Caco-2 (cell line): ENCODE data around the gene EEPD1. TPM values are rescaled to one million over a fixed set of nuclear protein-coding genes. Genes with fewer than 3 reads are reported as not detected.

Source experiments
- BruUV-seq: library from RNA; stranded (reverse); fragments of 400-500 nt; replicated peaks from 2 replicates; lab custom pipeline; 2021; lab: Mats Ljungman, UMichigan
- CTCF ChIA-PET: fragments of 300-600 bp; sonication (Branson Sonifier 250); formaldehyde crosslinking; loops from one replicate; lab custom pipeline; 2022; ENCODE audit warnings: antibody characterized with exemption; lab: Charles Lee
- POLR2A ChIA-PET: fragments of 300-600 bp; sonication (Branson Sonifier 250); formaldehyde crosslinking; loops from one replicate; lab custom pipeline; 2022; ENCODE audit warnings: antibody characterized with exemption; lab: Charles Lee
- DNase-seq, 2 experiments: peaks; one replicate each; pipeline versions ENCODE4 v3.0.0 to v3.0.0-alpha.2; 2020 to 2022
- H3K27me3 ChIP-seq: replicated peaks from 2 replicates; pipeline ENCODE4 v1.6.0; 2011; ENCODE audit warnings: low read length; ENCODE audit not compliant: control insufficient read depth, insufficient read depth
- H3K36me3 ChIP-seq: 2 replicates; pipeline ENCODE4 v1.5.1; 2011; ENCODE audit warnings: low read length; ENCODE audit not compliant: control insufficient read depth, insufficient read depth
- H3K4me1 ChIP-seq: fragments of 250-450 bp; sonication (Bioruptor Pico); 2 replicates; pipeline ENCODE4 v1.5.1; 2020; ENCODE audit warnings: mild to moderate bottlenecking
- H3K4me3 ChIP-seq: 2 replicates; pipeline ENCODE4 v1.5.1; 2011; ENCODE audit warnings: low read depth, mild to moderate bottlenecking, control low read depth, low read length
- H3K9me3 ChIP-seq: fragments of 250-450 bp; sonication (Bioruptor Pico); 2 replicates; pipeline ENCODE4 v1.5.1; 2020; ENCODE audit warnings: mild to moderate bottlenecking, moderate library complexity
- H3K27ac Mint-ChIP-seq: one replicate; pipeline ENCODE4 v1.8.0; 2022; ENCODE audit warnings: mixed read lengths; ENCODE audit not compliant: unreplicated experiment
- H3K27me3 Mint-ChIP-seq: one replicate; pipeline ENCODE4 v1.8.0; 2022; ENCODE audit warnings: mixed read lengths; ENCODE audit not compliant: insufficient read depth, unreplicated experiment
- H3K36me3 Mint-ChIP-seq: one replicate; pipeline ENCODE4 v1.8.0; 2022; ENCODE audit warnings: mild to moderate bottlenecking, mixed read lengths; ENCODE audit not compliant: insufficient read depth, unreplicated experiment
- H3K4me1 Mint-ChIP-seq: one replicate; pipeline ENCODE4 v1.8.0; 2022; ENCODE audit warnings: low read depth, mixed read lengths; ENCODE audit not compliant: unreplicated experiment
- H3K4me3 Mint-ChIP-seq: one replicate; pipeline ENCODE4 v1.8.0; 2022; ENCODE audit warnings: mild to moderate bottlenecking, moderate library complexity, mixed read lengths; ENCODE audit not compliant: unreplicated experiment
- H3K9me3 Mint-ChIP-seq: one replicate; pipeline ENCODE4 v1.8.0; 2022; ENCODE audit warnings: mixed read lengths; ENCODE audit not compliant: unreplicated experiment
- intact Hi-C: fragments of 100-400 bp; cut with micrococcal nuclease; formaldehyde crosslinking; loops from one replicate; pipeline ENCODE4 v1.10.0; 2022; ENCODE audit not compliant: unreplicated experiment
- total RNA-seq: library from RNA; stranded (reverse); gene quantifications from 2 replicates; pipeline ENCODE4 v1.2.3, GENCODE V29; 2022
- TF ChIP-seq, protein P1 (sequence below), 2 experiments: fragments of 200-600 bp in 1 of 2; IDR thresholded peaks; 1 replicate in 1 of 2; 2 replicates in 1 of 2; pipeline versions ENCODE4 v1.5.1 to v1.8.0; 2011 to 2022; ENCODE audit warnings: antibody characterized with exemption in 1 of 2, control low read depth in 1 of 2, inconsistent platforms in 1 of 2, low read depth in 1 of 2, low read length in 1 of 2, mild to moderate bottlenecking in 1 of 2, moderate library complexity in 1 of 2; ENCODE audit not compliant: insufficient read depth in 1 of 2, severe bottlenecking in 1 of 2, unreplicated experiment in 1 of 2

EEPD1 gene
- total RNA-seq, 1 experiment from 2014 or later, result 1.8 TPM

GRCh38 chr7:36203071-36203790, 50.2 kb downstream of the EEPD1 start:
- Histone ChIP-seq H3K4me3 (no peak overlapping the region), H3K4me1 (peaks cover 11% of the 10 kb centered on the region), H3K36me3 (no peaks in the 10 kb centered on the region), H3K9me3 (no peaks in the 10 kb centered on the region), H3K27me3 (no peaks in the 10 kb centered on the region)
- Mint-ChIP-seq H3K4me1 (peaks cover 15% of the 10 kb centered on the region), H3K9me3 (no peaks in the 10 kb centered on the region), H3K36me3 (no peaks in the 10 kb centered on the region), H3K27ac (no peak overlapping the region), H3K27me3 (no peaks in the 10 kb centered on the region), H3K4me3 (no peak overlapping the region)
- ChIA-PET CTCF (interaction anchor here (0.5 kb wide), 1 partner anchor 388 kb away, joined by 4 read pairs; no protein-coding TSS in a partner anchor), POLR2A (no interaction called here)
- BruUV-seq, result no TSS peak
- intact Hi-C loops, result no loop called here
- DNase-seq, result no peak
- TF ChIP-seq, protein P1, sequence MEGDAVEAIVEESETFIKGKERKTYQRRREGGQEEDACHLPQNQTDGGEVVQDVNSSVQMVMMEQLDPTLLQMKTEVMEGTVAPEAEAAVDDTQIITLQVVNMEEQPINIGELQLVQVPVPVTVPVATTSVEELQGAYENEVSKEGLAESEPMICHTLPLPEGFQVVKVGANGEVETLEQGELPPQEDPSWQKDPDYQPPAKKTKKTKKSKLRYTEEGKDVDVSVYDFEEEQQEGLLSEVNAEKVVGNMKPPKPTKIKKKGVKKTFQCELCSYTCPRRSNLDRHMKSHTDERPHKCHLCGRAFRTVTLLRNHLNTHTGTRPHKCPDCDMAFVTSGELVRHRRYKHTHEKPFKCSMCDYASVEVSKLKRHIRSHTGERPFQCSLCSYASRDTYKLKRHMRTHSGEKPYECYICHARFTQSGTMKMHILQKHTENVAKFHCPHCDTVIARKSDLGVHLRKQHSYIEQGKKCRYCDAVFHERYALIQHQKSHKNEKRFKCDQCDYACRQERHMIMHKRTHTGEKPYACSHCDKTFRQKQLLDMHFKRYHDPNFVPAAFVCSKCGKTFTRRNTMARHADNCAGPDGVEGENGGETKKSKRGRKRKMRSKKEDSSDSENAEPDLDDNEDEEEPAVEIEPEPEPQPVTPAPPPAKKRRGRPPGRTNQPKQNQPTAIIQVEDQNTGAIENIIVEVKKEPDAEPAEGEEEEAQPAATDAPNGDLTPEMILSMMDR (IDR thresholded peaks at IDR 0.05; ENCODE audit: insufficient read depth in 1 of 2, low read depth in 1 of 2, low read length in 1 of 2, severe bottlenecking in 1 of 2, unreplicated experiment in 1 of 2), result no peak

GRCh38 chr7:36204044-36204663, 51.1 kb downstream of the EEPD1 start:
- CTCF ChIA-PET, result no interaction called here
- Mint-ChIP-seq H3K27ac (no peak overlapping the region), H3K27me3 (no peaks in the 10 kb centered on the region), H3K36me3 (no peaks in the 10 kb centered on the region), H3K4me3 (no peak overlapping the region), H3K4me1 (peaks cover 19% of the 10 kb centered on the region), H3K9me3 (no peaks in the 10 kb centered on the region)
- H3K9me3 ChIP-seq, result no peaks in the 10 kb centered on the region
- no peaks in the 10 kb centered on the region for H3K27me3 ChIP-seq
- POLR2A ChIA-PET, result no interaction called here
- peaks cover 16% of the 10 kb centered on the region for H3K4me1 ChIP-seq
- DNase-seq, result no peak
- intact Hi-C loops, result no loop called here
- TF ChIP-seq, protein P1 (IDR thresholded peaks at IDR 0.05; ENCODE audit: insufficient read depth in 1 of 2, low read depth in 1 of 2, low read length in 1 of 2, severe bottlenecking in 1 of 2, unreplicated experiment in 1 of 2), result no peak
- H3K4me3 ChIP-seq, result no peak overlapping the region
- H3K36me3 ChIP-seq, result no peaks in the 10 kb centered on the region
- no TSS peak for BruUV-seq

DNA sequence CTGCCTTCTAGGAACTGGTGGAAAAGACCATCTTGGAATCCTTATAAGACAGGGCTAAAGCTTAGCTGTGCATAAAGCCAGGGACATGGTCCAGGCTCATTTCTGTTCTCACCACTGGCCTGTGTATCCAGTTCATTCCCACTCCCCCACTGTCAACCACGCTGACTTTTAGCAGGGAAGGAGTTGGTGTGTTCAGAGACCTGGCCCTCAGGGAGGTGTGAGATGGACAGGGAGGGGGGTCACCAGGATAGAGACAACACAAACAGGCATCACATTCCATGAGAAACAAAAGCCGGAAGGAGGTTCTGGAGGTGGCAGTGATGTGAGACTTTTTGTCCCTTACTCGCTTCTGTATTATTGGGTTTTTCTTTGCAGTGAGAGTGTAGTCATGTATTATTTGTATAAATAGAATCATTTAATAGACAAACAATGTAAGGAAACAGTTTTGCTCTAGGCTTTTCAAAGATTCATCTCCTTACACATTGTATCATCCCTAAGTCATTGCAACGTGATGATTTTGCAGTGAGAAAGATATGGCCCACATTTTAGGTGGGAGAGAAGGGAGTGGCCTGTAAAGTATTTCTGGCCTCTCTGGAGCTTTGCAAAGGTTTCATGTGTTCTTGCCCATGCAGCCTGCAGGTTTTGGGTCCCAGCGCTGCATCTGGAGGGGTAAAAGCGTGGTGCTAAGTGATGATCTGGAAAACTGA, 52.0 kb downstream of the EEPD1 start:
- Histone ChIP-seq H3K4me1 (peaks cover 16% of the 10 kb centered on the region), H3K27me3 (no peaks in the 10 kb centered on the region), H3K36me3 (no peaks in the 10 kb centered on the region), H3K4me3 (no peak overlapping the region), H3K9me3 (no peaks in the 10 kb centered on the region)
- H3K4me1 Mint-ChIP-seq, result peaks cover 19% of the 10 kb centered on the region
- ChIA-PET POLR2A (no interaction called here), CTCF (no interaction called here)
- H3K36me3 Mint-ChIP-seq, result no peaks in the 10 kb centered on the region
- no TSS peak for BruUV-seq
- H3K4me3 Mint-ChIP-seq, result no peak overlapping the region
- H3K9me3 Mint-ChIP-seq, result no peaks in the 10 kb centered on the region
- intact Hi-C loops, result no loop called here
- DNase-seq, result no peak
- no peaks in the 10 kb centered on the region for H3K27me3 Mint-ChIP-seq
- TF ChIP-seq, protein P1 (IDR thresholded peaks at IDR 0.05; ENCODE audit: insufficient read depth in 1 of 2, low read depth in 1 of 2, low read length in 1 of 2, severe bottlenecking in 1 of 2, unreplicated experiment in 1 of 2), result no peak
- no peak overlapping the region for H3K27ac Mint-ChIP-seq
